ENCODE measurements around the gene SCAMP1.

Gene SCAMP1

DNA sequence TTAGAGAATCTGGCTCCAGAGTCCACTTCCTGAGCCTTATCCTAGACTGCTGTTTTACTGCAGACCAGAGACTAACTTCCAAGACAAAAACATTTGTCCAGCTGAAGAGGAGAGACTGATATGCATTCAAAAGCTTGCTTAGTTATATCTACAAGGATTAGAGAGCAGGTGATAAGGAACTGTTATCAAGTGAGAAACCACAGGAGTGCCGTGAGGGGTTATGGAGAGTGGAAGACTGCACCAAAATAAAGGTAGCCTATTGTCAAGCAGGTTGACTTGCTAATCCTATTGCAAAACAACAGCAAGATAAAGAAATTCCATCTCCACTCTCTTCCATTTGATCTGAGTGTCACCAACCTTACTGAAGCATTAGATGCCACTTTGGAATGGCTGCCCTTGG, 139.1 kb downstream of the SCAMP1 start:
- no peak for DNase-seq

DNA sequence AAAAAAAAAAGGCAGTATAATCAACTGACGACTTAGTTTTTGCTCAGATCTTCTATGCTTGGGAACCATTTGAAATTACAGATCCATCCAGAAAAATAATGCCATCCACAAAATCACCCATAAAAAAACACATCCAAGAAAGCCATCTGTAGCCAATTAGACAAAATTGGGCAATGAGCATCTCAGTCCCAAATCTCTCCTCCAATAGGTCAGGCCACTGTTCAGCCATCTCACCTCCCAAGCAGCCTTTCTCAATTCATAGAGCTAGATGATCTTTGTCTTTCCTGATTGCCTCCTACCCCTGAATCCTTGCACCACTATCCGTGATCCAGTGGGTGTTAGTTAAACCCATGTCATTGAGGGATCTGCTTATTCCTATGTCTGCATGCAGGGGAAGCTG, 139.6 kb downstream of the SCAMP1 start:
- DNase-seq: no peak

DNA sequence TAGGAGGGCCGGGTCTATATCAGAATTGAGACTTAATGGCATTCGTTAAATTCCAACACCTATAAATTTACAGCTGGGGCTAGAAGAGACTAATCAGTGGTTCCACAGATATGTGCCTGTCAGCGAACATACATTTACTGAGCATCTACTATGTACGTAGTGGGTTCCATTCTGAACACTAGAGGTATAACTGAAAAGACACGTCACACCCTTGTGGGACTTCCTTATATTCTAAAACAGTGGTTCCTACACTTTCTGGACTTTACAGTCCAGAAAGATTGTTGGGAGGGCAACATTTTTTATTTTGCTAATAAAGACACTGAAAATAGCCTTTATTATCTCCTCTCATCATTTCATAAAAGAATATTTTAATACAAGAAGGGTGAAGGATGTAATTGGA, 140.5 kb downstream of the SCAMP1 start:
- DNase-seq: no peak

DNA sequence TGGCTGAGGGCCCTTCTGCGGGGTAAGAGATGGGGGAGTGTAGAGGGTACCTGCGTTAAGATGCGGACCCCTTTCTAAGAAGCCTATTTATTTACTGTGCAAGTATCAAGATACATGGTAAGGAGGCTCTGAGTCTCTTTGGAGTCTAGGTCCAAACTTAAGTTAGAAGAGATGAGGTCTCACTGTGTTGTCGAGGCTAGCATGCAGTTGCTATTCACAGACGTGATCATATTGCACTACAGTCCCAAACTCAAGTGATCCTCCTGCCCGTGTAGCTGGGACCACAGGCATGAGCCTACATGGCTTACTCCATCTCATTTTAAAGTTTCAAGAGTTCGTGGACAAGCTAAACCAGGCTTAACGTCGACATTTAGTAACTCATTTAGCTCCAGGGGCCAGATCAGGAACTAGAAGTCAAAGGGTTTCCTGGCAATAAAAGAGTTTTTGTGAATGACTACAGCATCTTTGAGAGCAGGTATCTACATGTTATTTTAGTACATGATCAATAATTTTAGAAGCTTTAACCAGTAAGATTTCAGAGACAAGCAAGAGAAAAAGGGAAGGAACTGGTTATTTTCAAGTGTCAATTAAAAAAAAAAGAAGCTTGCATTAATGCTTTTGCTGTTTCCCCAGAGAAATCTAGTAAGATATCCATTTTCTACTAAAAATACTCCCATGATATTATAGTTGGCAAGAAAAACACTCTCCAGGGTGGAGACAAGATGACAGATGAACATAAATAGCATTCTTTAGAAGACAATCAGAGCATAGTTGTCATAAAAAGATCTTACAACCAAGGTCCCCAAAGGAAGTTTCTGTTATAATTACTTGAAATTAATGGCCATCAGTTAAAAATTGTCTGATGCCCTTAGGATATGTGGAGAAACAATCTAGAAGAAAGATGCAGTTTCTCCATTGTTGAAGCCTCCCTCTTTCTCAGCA, 141.3 kb downstream of the SCAMP1 start:
- no peak for DNase-seq

DNA sequence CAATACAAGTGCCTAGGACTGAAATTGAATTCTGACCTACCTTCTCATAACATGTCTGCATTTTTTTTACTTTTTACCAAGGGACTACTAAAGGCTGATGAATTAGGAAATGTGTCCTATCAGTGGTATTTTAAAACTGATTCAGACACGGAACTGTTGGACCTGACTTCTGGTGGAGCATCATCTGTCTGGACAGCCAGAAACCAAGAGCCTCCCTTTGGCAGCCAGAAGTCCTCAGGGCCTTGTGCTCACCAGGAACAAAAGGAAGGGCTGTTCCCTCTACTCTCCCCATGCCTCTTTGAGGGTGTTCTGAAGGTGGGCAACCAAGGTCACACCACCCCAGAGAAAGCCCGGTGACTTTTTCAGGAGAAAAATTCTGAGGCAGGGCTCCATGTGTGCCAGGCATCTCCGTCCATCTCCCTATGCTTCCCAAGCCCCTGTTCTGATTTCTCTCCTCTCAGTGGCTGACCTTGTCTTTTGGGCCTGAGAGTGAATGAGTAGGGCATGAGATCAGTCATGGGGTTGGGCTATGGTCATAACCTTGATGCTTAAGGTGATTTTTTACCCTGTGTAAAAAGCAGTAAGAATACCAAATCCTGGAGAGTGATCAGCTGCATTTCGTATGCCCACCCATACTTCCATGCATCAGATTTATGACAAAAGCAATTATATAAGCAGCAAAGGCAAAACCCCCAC, 143.7 kb downstream of the SCAMP1 start:
- DNase-seq: no peak

DNA sequence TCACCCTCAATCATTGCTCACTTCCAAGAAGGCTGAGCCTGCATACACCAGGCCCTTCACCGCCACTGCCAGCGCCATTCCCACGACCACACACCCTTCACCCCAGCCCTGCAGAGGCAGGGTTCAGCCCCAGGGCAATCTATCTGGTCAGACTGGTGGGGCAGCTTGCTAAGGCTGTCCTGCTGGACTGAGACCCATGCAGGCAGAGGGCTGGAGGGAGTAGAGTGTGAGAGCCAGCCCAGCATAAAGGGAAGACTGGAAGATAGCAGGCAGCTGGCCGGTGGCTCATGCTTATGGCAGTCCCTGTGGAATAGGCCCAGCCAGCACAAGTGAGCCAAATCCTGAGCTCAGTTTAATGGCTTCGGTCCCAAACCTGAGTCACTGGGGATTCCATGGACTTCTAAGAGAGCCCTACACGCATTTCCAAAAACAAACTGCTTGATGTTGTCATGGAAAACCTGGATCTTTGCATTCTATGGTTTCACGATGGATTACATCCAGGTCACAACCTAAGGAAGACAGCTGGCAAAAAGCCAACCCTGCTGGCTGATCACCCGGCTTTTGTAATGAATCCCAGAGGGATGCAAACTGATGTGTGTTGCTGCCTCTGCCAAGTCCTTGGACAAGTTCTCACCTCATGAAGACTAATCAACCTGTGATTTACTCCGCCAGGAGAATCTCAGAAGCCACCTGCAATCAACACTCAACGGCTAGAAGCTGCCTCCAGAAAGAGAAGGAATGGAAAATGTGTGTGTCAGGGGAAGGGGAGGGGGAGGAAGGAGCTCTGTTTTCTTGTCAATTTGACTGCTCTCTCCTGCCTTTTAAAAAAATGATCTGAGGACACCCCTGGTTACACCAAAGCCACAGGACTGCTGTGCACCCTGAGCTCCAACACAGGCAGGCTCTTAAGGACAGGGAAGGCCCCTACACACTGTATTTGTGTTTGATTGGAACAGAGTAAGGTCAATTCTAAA, 144.6 kb downstream of the SCAMP1 start:
- peak; percentile 60 for DNase-seq

DNA sequence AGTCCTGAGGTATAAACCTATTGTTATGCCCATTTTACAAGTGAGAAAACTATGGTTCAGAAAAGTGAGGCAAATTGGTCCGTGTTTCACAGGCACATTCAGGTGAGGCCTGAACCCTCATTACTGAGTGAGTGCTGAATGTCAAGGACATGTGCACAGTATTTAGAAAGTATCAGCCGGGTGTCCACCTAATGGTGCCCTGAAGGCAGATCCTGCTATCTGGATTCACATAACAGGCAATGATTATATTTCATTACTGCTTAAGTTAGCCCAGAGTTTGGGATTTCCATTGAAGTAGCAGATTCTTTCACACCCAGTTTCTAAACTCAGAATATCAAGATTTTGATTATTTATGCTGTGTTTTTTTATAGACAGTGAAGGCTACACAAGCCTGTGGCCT, 145.4 kb downstream of the SCAMP1 start:
- DNase-seq: no peak

DNA sequence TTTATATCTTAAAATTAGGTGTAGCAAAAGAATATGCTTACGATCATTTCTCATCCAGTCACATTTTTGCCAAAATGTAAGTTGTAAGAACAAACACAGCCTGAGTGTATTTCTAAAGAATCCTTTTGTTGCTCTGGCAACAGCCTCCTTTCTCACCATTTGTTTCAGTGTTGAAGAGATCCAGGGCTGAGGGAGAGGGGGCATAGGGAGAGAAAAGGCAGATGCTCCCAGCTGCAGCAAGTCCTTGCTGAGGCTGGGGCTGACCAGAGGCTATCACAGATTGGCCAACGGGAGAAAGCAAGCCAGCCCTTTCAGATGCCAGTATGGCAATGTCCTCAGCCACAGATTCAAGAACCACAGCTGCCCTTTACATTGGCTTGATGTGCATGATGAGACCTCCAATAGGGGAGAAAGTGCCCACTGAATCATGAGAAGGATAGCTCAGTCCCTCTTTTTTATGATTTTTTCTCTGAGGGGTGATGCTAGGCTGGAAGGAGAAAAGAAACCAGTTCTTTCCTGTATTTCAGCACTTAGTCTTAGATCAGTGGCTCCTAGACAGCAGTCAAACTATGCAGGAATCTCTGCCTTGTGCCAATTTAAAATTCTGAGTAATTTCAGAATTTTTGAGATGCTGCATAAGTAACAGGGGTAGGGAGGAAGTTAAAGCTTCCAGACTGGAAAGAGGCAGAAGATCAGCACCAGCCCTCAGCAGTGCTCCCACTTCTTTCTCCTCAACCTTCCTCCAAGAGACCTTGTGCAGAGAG, 146.0 kb downstream of the SCAMP1 start:
- DNase-seq: no peak

DNA sequence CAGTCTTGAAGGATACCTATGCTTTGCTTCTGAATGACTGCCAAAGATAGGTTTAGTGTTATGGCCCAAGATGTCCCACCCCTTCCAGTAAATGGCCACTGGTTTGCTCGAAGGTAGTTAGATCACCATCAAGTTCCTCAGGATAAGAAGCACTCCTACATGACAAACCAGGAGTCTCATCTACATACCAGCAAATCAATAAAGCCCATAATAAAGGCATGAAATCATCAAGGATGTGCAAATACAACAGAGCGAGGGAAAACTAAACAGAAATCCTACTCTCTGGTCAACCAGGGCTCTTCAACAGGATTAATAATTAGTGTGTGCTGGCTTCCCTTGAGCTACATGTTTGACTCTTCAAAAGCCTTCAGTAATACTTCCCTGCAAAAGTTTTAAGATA, 147.1 kb downstream of the SCAMP1 start:
- DNase-seq: no peak

DNA sequence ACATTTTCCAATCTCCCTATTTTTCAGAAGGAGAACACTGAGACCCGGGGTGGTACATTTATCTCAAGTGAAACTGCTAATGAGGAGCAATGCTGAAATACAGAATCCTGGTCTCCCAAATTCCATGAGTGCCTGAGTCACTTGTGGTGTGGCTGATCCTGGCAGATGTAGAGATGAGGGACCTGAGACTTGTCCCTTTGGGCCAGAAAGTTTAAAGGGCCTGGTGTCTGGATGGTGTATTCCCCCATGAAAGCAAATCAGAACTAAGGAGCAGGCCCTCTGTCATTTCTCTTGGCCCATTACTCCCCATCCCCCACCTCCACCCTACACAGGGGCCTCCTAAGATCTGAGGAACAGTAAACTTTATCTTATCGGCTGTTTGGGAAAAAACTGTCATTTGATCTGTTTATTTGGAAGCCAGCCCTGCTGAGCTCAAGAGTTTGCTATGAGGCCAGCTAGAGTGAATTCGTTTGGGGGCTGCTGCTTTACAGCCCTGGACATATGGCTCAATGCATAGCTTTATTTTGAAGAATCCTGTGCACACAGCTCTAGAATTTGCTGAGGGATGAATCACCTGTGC, 147.9 kb downstream of the SCAMP1 start:
- no peak for DNase-seq

DNA sequence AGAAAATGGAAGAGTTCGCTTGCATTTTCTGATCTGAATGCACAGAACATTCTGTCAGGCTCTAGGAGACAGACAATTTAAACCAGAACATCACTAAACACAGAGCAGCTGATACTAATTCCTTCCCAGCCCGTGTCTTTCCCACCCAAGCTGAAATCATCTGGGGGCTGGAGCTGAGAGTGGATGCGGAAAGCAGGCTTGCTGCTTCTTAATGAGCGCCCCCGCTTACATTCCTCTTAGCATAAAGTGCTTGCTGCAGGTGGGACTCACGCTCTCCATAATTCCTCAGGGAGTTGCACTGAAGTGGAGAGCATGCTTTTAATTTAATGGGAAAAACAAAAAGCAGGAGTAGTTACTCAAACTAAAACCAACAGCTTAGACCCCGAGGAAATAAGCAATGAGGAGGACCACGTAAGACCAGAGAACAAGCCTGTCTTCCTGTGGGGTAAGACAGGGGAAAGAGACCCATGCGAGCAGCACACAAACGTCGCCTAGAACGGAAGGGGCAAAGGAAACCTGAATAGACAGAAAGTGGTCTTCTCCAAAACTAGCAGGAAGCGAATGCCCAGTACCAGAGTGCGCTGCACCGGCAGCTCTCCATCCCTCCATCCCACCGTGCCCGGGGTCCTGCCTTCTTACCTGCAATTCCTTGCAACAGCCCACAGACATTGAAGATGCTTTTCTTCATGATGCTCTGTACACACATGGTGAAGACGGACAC, 148.9 kb downstream of the SCAMP1 start:
- peak; percentile 79 for DNase-seq

DNA sequence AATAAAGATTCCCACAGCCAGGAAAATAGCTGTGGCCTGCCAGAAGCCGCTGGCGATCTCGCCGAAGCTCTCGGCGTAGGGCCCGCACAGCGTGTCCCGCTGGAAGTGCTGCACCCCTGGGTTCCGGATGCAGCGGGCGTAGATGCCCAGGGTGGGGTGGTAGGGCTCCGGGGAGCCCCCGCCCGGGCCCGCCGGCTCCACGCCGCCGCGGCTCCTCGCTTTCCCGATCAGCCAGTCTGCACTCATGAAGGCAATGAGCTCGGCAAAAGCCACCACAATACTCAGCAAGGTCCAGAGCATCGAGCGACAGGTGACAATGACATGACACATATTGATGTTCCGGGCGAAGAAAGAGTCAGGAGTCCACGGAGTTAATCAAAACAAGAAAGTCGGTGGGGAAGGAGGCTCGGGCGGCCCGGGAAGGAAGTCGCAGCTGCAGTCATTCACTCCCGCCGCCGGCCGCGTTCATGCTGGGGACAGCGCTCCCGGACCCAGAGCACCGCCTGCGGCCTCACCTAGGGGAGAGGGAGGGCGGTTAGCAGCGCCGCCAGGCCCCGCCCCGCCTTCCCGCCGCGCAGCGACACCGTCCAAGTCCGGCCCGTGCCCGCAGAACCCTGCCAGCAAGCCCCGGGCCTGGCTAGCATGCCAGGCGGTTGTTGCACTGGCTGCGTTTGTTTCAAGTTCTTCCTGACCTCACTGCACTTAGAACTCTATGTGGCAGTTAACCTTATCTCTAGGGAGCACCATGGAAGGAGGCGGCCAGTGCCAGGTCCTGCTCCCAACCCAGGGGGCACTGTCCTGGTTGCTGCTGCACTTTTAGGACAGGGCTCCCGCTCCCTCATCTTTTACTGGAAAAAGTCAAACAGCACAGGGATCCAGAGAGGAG, 149.7 kb downstream of the SCAMP1 start:
- DNase-seq: peak; percentile 84

DNA sequence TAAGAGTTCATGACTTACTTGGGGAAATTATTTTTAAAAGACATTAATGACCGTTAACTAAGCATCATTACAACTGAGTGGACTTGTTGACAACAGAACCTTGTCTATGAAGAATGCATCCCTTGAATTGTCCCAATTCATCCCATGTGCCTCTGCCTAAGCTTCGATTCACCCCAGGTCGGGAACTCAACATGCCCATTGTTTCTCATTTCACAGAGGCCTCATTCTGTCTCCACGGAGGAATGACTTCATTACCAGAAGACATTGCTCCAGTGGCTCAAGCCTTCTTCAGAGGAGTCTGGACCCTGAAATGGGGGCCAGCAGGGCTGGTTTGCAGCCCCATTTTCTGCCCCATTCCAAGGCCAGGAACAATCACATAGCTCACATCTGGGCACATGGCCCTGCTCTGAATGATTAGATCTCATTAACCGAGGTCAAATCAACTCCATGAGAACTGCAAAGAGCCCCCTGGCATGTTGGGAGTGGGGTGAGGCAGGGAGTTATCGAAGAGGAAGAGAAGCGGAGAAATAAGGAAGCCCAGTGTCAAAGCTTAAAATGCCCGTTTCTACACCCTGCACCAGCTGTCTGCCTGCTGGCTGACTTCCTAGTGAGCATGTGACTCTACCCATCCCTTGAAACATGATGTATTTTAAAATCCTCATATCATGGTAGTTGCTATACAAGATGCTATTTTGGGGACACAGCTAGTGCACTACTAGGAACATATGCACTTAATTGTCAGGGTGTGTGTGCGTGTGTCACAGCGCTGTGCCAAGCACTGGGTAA, 150.9 kb downstream of the SCAMP1 start:
- peak; percentile 64 for DNase-seq

DNA sequence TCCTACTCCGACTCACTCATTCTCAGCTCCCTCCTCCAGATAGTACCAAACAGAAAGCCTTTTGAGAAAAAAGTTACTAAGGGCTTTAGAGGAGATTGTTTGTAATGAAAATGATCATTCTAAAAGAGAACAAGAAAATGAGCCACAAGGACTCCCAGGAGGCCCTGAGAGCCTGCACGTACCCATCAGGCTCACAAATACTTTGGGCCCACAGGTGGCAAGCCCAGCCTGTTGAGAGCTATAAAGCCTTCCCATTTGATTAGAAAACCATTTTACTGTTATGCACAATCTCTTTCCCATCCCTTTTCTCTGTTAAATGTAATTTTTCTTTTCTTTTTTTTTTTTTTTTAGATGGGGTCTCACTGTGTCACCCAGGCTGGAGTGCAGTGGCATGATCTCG, 152.0 kb downstream of the SCAMP1 start:
- DNase-seq: no peak

DNA sequence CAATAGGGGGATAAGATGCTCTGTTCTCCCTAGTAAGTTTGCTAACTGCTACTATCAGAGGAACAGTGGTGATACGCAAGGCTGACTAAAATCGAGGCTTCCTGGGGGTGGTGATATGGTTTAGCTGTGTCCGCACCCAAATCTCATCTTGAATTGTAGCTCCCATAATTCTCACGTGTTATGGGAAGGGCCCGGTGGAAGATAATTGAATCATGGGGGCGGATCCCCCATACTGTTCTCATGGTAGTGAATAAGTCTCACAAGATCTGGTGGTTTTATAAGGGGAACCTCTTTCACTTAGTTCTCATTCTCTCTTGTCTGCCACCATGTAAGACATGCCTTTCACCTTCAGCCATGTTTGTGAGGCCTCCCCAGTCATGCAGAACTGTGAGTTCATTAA, 153.0 kb downstream of the SCAMP1 start:
- no peak for DNase-seq

DNA sequence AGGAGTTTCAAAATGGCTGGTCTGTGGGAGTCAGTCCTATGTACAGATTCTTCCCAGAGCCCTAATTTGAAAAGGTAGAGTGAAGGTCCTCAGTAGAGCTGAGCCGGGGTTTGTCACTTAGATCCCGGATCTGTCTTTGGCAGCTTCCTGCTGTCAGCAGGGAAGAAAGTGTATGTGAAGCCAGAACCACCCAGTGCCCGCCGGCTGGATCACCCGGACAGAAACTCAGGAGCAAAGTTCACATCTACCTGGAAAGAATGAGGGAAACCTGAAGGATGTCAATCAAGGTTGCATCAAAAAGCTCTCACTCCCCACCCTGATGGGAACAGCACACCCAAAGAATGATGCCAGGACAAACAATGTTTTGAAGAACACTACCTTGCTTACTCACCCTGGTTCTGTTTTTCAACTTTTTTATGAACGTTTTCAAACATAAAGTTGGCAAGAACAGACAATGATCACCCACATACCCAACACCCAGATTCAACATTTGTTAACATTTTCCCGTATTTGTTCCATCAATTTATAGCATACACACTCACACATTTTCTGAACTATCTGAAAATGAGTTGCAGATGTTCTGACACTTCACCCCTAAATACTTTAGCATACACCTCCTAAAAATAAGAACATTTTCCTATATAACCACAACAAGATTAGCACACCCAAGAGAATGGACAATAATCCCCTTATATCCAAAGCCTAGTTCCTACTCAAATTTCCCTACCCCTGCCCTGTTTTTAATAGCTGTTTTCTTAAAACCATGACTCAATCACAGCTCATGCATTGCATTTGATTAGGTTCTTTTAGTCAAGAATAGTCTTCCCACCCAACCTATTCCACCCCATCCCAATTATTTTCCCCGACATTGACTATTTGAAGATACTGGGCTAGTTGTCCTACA, 154.3 kb downstream of the SCAMP1 start:
- DNase-seq: no peak

DNA sequence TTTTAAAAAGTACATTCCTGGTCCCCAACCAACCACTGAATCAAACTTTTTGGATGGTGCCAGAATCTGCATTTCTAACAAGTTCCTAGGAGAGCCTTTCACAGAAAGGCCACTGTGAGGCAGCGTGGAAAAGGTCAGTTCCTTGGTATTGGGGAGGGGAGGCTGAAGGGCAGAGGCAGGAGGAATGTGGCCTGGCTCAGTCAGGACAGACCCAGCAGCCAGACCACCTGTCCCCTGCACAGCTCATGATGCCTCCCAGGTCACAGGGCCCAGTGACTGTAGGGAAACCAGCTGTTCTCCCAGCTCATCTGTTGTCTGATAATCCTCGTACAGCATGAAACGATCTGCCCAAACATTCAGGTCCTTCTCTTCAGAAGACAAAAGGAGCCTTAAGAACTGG, 155.3 kb downstream of the SCAMP1 start:
- DNase-seq: no peak
